ENCODE measurements around the gene NOD2. TPM values are rescaled to one million over a fixed set of nuclear protein-coding genes. Genes with fewer than 3 reads are reported as not detected.

The NOD2 gene
- total RNA-seq, 1 experiment from 2014 or later = 0.07 TPM

- Histone ChIP-seq H3K27ac (ENCODE audit: low read length) (no peak overlapping the region), H3F3A (ENCODE audit: low read length, unreplicated experiment) (no peaks in the 10 kb centered on the region), H3K9me2 (replicated peaks; ENCODE audit: low read length) (no peaks in the 10 kb centered on the region), H3K4me1 (ENCODE audit: insufficient read depth, low read length) (peaks cover 11% of the 10 kb centered on the region), H3K36me3 (ENCODE audit: low read depth, low read length) (no peaks in the 10 kb centered on the region), H3K4me3 (ENCODE audit: low read length) (peak overlapping the region; percentile 55), H3K4me2 (ENCODE audit: low read length) (peak overlapping the region; percentile 77), H3K9ac (ENCODE audit: low read length) (no peak overlapping the region), H3K79me2 (ENCODE audit: low read length) (no peaks in the 10 kb centered on the region), H3K9me3 (ENCODE audit: low read length) (no peaks in the 10 kb centered on the region), H4K20me1 (ENCODE audit: low read length) (no peaks in the 10 kb centered on the region), H3K27me3 (ENCODE audit: low read length) (no peaks in the 10 kb centered on the region), H2AFZ (ENCODE audit: low read length) (peak overlapping the region; percentile 61)
- ChIA-PET CTCF (no interaction called here), POLR2A (ENCODE audit: unreplicated experiment) (no interaction called here)
- no TSS peak for BruUV-seq (replicated peaks)
- intact Hi-C loops (cut with micrococcal nuclease) = no loop called here
- DNase-seq (no peak), ATAC-seq (peak; percentile 54)
- TF ChIP-seq EZH2phosphoT487 (IDR thresholded peaks at IDR 0.05; ENCODE audit: borderline replicate concordance, low read length) = no peak
- TF ChIP-seq, protein P1, sequence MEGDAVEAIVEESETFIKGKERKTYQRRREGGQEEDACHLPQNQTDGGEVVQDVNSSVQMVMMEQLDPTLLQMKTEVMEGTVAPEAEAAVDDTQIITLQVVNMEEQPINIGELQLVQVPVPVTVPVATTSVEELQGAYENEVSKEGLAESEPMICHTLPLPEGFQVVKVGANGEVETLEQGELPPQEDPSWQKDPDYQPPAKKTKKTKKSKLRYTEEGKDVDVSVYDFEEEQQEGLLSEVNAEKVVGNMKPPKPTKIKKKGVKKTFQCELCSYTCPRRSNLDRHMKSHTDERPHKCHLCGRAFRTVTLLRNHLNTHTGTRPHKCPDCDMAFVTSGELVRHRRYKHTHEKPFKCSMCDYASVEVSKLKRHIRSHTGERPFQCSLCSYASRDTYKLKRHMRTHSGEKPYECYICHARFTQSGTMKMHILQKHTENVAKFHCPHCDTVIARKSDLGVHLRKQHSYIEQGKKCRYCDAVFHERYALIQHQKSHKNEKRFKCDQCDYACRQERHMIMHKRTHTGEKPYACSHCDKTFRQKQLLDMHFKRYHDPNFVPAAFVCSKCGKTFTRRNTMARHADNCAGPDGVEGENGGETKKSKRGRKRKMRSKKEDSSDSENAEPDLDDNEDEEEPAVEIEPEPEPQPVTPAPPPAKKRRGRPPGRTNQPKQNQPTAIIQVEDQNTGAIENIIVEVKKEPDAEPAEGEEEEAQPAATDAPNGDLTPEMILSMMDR (conservative IDR thresholded peaks at IDR 0.05; ENCODE audit: low read depth, low read length) = 0 out of 2 replicates have a peak, but pooled peaks have one; percentile 21
Observed at GRCh38 chr16:50719401-50720337, 26.3 kb downstream of the NOD2 start.

DNA sequence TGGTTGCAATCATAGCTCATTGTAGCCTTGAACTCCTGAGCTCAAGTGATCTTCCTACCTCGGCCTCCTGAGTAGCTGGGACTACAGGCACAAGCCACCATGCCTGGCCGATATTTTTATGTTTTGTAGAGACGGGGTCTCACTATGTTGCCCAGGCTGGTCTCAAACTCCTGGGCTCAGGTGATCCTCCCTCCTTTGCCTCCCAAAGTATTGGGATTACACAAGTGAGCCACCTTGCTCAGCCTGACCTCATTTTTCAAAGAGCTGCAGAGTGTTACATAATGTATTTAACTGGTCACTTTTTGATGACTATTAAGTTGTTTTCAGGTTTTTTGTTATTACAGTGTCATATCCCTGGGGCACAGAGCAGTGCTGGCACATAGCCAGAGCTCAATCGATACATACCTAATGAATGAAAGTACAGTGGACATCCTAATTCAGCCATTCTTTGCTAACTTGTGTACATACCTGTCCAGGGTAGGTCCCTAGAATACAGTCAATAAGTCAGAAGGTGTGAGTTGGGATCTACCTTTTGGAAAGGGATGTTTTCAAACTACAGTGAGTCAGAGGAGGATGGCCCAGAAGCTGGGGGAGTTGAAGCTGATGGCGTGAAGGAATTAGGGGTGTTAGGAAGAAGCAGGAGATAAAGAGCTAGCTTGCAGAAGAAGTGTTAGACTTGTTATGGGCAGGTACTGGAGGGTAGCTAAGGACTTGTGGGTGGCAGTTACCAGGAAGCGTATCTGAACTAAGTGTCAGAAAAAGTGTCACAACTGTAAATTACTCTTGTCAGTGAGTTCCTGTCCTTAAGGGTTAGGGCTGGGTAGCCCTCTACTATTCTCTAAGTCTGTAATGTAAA lies 28.4 kb downstream of the NOD2 start:
- H3F3A ChIP-seq (ENCODE audit: low read length, unreplicated experiment) = no peaks in the 10 kb centered on the region
- CTCF ChIA-PET = no interaction called here
- no peak overlapping the region for H3K4me2 ChIP-seq (ENCODE audit: low read length)
- BruUV-seq (replicated peaks) = no TSS peak
- no peaks in the 10 kb centered on the region for H3K27me3 ChIP-seq (ENCODE audit: low read length)
- peaks cover 11% of the 10 kb centered on the region for H3K4me1 ChIP-seq (ENCODE audit: insufficient read depth, low read length)
- H4K20me1 ChIP-seq (ENCODE audit: low read length) = no peaks in the 10 kb centered on the region
- ATAC-seq (peak; percentile 50; the same call in 1 of the 2 replicates), DNase-seq (peak; percentile 57)
- H3K9ac ChIP-seq (ENCODE audit: low read length) = no peak overlapping the region
- H2AFZ ChIP-seq (ENCODE audit: low read length) = no peak overlapping the region
- POLR2A ChIA-PET (ENCODE audit: unreplicated experiment) = no interaction called here
- H3K4me3 ChIP-seq (ENCODE audit: low read length) = no peak overlapping the region
- no peaks in the 10 kb centered on the region for H3K9me3 ChIP-seq (ENCODE audit: low read length)
- intact Hi-C loops (cut with micrococcal nuclease) = no loop called here
- TF ChIP-seq EZH2phosphoT487 (IDR thresholded peaks at IDR 0.05; ENCODE audit: borderline replicate concordance, low read length) (no peak), EZH2 (IDR thresholded peaks at IDR 0.05; ENCODE audit: low read length, unreplicated experiment) (no peak)
- TF ChIP-seq, protein P1 (conservative IDR thresholded peaks at IDR 0.05; ENCODE audit: low read depth, low read length) = no peak
- no peaks in the 10 kb centered on the region for H3K9me2 ChIP-seq (replicated peaks; ENCODE audit: low read length)
- no peak overlapping the region for H3K27ac ChIP-seq (ENCODE audit: low read length)
- H3K79me2 ChIP-seq (ENCODE audit: low read length) = no peaks in the 10 kb centered on the region
- H3K36me3 ChIP-seq (ENCODE audit: low read depth, low read length) = no peaks in the 10 kb centered on the region

Measured in PC-3 (cell line).